Dedifferentiated amniotic fluid mesenchymal stem cell (primary cell): Measurements from ENCODE around the gene PRKAG1.
A peak's percentile ranks its signal among the peaks of the same experiment; 100 is the strongest.

Experiments
- DNase-seq: peaks from one replicate; pipeline ENCODE4 v3.0.0-alpha.2; 2016; ENCODE audit errors: extremely low spot score

Gene PRKAG1

DNA sequence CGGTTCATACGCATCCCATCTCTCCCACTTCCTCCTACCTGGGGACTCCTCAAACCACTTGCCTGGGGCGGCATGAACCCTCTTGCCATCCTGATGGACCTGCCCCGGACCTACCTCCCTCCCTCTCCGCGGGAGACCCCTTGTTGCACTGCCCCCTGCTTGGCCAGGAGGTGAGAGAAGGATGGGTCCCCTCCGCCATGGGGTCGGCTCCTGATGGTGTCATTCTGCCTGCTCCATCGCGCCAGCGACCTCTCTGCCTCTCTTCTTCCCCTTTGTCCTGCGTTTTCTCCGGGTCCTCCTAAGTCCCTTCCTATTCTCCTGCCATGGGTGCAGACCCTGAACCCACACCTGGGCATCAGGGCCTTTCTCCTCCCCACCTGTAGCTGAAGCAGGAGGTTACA lies 36.8 kb downstream of the PRKAG1 start:
- no peak for DNase-seq

DNA sequence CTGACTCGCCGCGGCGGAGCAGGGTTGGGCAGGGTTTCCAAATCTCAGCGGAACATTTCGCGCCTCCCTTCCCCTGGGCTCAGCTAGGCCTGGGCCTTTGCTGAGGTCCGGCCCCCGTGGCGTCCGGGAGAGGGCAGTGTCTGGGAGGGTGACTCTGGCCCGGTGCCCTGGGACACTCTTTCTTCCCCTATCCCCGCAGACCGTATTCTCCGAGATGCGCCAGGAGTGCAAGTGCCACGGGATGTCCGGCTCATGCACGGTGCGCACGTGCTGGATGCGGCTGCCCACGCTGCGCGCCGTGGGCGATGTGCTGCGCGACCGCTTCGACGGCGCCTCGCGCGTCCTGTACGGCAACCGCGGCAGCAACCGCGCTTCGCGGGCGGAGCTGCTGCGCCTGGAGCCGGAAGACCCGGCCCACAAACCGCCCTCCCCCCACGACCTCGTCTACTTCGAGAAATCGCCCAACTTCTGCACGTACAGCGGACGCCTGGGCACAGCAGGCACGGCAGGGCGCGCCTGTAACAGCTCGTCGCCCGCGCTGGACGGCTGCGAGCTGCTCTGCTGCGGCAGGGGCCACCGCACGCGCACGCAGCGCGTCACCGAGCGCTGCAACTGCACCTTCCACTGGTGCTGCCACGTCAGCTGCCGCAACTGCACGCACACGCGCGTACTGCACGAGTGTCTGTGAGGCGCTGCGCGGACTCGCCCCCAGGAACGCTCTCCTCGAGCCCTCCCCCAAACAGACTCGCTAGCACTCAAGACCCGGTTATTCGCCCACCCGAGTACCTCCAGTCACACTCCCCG lies 37.4 kb downstream of the PRKAG1 start:
- no peak for DNase-seq

DNA sequence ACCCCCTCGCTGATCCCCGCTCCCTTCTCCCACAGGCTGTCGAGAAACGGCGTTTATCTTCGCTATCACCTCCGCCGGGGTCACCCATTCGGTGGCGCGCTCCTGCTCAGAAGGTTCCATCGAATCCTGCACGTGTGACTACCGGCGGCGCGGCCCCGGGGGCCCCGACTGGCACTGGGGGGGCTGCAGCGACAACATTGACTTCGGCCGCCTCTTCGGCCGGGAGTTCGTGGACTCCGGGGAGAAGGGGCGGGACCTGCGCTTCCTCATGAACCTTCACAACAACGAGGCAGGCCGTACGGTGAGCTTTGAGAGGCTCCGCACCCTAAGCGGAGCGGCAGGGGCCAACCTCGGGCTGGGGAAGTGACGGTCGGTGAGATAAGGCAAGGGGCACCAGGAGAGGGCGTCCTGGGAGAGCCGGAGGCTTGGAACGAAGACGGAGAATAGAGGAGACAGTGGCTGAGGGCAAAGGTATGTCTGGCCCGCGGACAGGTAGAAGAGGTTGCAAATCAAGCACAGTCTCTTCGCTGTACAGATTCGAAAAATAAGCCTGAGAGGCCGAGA lies 38.1 kb downstream of the PRKAG1 start:
- DNase-seq, result no peak

DNA sequence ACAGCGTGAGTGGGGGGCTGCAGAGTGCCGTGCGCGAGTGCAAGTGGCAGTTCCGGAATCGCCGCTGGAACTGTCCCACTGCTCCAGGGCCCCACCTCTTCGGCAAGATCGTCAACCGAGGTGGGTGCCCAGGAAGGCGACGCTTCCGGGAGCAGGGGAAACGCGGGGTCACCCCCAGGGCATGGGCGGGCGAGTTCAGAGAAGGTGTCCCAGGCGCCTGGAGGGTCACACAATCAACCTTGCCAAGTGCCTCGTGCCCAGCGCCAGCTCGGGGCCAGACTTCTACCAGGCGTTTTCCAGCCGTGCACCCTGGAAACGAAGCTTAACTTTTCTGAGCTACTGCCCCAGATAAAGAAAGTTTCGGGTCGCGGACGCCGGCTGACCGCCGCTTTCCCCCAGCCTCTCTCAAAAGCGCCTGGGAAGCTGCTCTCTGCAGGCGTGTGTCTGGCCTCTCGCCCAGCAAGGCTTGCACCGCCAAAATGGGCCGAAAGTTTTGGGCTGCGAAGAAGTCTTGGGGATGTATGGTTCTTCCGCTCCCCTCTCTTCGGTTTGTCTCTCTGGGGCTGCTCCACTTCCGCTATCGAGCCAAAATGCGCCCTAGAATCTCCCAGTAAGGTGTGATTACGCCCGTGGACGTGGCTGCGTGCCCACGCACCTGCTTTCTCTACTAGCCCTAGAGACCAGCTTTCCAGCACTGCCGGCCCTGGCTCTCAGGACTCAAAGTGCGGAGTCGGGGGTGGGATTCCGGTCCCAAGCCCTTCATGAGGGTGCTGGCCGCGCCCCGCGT lies 38.8 kb downstream of the PRKAG1 start:
- no peak for DNase-seq

DNA sequence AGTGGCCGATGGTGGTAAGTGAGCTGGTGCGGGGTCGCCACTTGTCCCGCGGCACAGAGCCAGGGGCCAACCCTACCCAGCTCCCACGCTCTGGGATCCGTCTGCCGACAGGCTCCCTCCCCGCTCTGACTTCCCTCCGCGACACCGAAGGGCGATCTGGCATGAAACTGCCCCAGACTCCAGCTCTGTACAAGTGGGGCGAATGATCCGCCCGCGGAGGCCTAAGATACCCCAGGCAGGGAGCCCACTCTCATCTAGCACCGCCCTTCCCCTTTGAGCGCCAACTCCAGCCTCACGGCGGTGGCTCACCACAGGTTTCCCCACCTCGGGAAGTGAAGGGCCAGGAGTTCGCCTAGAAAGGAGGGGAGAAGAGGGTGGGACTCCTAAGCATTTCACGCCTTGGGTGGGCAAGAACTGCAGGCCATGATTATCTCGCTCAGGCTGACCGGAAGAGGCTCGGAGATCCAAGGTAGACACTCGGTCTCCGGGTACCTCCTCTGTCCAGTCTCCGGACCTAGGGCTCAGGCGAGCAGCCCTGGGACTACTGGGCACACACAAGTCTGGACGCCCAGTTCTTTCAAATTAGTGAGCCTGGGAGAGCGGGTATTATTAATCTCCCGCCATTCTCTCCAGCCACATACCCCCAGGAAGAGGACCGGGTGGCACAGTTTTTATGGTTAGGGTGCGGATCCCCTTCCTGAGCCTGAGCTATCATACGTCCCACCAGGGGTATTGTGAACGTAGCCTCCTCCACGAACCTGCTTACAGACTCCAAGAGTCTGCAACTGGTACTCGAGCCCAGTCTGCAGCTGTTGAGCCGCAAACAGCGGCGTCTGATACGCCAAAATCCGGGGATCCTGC lies 39.6 kb downstream of the PRKAG1 start:
- DNase-seq, result no peak

DNA sequence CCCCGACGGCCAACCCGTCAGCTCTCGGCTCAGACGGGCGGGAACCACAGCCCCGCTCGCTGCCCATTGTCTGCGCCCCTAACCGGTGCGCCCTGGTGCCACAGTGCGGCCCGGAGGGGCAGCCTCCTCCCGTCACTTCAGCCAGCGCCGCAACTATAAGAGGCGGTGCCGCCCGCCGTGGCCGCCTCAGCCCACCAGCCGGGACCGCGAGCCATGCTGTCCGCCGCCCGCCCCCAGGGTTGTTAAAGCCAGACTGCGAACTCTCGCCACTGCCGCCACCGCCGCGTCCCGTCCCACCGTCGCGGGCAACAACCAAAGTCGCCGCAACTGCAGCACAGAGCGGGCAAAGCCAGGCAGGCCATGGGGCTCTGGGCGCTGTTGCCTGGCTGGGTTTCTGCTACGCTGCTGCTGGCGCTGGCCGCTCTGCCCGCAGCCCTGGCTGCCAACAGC lies 40.3 kb downstream of the PRKAG1 start, which contains the start of gene WNT1:
WNT1 (plus strand) TSS at position 32 of the 450 bp plus-strand sequence; CDS start at position 361, 329 bp downstream.
- no peak for DNase-seq

DNA sequence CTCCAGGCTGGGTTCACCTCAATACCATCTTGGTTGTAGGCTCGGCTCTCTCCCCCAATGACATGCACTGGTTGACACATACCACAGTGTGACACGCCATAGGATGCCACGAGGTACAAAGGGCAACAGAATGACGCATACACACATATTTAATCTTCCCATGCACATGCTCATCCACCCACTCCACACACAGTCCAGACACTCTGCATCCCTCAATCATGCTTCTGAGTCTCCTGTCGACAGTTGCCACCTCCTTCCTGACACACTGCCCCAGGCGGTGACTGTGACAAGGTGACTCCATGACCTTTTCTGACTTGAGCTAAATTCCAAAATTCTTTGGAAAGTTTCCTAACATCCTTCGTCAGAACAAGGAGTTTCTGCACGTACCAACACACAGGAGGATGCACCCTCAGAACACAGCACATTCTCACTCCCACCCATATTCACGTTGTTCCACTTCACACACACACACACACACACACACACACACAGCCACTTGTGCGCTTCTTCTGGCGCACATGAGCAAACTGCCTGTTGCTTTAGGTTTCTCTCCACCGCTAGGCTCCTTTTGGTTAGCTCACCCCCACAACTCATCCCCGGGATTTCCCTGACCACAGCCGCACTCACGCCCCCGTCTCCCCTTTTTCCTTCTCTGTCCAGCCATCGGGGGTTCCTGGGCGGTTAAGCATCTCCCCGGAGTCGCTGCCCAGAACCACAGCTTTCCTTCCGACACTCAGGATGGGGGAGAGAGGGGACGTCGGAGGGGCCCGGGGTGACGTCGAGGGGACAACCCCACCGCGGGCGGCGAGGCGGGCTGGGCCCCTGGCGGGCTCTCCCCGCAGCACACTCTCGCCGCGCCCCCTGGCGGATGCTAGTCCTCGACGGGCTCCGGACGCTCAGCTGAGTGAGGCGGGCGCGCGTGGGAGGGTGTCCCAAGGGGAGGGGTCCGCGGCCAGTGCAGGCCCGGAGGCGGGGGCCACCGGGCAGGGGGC lies 41.0 kb downstream of the PRKAG1 start:
- peak; percentile 22 for DNase-seq

DNA sequence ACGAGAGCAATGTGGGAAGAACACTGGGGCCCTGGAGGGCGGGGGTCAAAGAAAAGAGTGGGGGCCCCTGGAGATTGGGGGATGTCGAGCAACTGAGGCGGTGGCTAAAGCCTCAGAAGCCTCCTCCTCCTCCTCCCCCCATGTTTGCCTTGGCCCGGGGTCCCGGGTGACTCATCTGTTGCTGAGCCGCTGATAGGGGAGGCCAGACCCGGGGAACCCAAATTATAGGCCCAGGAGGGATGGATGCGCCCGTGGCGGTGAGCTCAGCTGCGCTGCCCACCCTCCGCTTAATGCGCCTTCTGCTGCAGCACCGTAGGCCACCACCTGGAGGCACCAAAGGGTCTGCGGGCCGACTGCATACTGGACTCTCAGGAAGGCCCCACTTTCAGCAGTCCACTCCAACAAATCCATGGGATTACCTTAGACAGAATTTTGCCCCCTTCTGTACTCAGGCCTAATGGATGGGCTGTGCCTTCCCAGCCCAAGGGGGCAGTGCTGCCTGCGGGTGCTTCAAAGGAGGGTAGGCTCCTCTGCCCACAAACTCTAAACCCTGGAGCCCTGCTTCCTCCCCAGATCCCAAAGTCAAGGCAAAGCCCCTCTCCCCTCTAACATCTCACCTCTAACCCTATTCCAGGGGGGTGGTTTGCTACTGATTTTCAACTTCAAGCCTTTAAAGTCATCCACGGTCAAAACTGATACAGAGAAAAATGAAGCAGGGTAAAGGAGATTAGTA lies 44.5 kb downstream of the PRKAG1 start:
- DNase-seq, result no peak

DNA sequence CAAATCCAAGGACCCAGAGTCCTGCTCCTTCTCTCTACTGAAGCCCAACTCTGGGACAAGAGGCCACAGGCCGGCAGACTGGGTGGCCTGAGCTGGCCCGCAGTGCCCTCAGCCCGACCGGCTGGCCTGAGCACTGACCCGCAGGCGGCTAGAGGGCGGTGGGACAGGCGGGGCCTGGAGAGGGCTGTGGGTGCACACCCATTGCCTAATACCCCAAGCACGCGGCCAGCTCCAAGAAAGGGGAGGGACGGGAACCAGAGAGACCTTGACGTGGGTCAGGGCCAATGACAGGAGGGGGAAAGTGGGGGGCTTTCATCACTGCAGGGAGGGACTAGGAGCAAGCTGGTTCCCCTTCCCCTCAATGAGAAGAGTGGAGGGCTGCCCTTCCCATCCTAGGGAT lies 45.0 kb downstream of the PRKAG1 start:
- DNase-seq, result no peak

DNA sequence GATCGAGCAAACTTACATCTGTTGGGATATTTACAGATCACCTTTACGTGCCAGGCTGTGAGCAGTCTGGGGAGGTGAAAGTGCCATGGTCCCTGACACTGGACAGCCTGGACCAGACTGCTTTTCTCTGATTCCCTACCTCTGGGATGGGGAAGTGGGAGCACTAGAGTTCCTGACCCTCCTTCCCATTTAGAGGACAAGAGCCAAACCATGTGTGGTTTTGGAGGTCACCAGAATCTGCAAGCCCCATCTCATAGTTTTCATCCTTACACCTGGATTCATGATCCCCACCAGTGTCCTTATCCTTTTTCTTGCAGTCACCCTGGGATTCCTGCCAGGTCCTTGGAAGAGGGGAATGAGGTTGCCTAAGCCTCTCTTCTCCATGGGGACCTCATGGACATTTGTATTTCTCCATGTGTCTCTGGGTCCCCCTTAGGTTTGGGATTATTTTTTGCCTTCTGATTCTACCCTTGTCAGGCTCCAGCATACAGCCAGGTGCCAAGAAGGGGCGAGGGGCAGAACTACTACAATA lies 45.6 kb downstream of the PRKAG1 start:
- no peak for DNase-seq

DNA sequence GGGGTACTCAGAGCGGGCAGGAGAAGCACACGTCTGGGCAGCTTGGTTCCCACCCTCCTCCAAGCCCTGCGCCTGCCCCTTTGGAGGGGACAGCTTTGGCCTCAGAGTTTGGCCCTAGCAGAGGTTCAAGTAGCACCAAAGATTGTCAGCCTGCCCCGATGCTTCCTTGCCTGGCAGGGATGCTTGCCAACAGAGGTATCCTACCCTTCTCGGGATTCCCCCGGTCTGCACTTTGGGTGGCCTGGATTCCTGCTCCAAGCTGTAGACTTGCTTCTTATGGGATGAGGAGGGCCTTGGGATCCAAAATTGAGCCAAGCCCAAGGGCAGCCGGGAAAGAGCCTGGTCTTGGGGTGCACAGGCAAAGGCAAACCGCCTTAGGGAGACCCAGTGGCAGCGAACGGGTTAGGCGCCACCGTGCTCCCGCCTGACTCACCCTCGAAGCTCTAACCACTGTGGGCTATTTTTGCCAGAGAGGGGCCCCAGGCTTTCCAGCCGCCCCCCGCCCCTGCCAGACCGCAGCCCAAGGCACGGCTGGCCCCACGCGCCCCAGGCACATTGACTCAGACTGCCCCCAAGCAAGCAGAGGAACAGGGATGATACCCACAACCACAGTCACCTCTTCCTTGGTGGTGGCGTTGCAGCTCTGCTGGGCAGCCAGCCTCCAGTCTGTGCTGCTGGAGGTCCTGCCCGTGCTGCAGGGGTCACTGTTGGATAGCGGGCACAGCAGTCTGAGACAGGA lies 46.2 kb downstream of the PRKAG1 start:
- no peak for DNase-seq

DNA sequence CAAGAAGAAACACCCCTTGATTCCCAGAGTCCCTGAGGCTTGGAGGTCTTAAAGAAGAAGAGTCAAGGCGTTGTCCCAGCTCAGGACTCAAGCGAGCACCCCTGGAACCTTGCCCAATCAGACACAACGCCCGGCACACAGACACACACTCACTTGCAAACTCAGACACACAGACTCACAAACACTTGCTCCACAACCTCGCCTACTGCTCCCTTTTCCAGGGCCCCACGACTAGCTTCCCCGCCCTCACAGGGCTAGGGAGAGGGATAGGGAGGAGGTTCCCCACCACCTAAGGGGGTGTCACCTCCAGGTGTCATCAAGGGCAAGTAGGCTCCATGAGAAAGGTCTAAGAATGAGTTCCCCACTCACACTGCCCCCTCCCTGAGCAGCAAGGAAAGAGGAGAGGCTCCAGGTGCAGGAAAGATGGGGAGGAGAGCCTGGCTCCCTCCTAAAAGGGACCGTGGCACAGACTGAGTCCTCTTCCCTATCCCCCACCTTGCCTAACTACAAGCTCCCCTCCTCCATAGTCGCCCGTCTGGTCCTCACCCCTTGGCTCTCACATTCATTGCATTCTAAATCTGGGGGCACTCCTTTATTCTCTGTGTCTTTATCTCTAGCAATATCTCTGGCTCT lies 47.8 kb downstream of the PRKAG1 start:
- DNase-seq, result no peak

DNA sequence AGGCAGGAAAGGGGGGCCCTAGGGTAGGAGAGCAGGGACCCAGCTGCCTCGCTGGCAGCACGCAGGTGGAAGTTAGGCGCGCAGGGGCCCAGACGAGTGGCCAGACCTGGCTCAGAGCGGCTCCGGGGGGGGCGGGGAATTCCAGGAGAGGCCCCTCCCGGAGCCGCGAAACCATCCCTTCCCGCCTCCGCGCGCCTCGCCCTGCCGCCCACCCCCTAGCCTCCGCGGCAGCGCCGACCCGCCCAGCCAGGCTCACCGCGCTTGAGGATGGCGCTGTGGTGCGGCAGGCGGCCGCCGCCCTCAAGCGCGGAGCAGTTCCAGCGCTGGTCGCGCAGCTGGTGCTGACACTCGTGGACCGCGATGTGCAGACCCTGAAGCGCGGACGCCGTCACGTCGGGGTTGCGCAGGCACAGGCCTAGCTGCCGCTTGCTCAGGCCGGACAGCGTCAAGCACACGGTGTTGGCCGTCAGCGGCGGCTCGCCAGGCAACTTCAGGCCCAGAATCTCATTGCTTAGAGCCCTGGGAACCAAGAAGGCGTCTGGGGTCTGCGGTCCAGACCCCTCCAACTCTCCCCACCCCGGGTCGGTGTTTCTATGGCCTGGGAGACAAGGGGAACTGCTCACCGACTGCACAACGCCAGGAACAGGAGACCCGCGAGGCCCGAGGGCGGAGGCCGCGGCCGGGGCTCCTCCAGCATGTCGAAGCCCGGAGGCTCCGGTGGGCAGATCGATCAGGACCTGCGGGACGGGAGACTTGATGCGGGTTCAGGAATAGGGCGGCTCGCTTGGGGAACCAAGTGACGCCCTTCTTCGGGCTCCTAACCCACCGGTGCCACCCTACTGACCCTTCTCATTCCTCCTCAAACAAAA lies 48.5 kb downstream of the PRKAG1 start:
- no peak for DNase-seq

DNA sequence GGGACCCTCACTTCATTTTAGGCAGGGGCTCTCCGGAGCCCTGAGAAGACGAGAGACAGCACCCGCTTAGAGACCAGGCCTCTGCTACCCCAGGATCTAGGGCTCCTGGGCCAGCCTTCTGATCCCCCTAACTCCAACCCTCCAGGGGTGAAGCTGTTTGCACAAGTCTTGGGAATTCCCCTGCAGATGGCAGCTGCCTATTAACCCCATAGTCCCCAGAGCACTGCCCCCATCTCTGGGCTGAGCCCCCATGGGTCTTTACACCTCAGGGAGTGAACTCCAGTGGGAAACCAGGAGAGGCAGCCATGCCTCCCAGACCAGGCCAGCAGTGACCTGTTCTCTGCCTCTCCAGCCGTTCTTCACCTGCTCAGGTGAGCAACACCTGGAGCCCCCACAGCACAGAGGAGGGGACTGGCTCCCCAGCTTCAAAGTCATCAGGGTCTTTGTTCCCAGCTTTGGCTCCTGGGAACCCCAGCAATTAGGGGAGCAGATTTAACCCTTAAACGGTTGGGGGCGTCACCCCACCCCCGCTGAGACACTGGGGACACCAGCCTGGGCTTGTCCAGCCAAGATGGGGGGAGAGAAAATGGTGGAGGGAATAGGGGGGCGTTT lies 49.3 kb downstream of the PRKAG1 start:
- no peak for DNase-seq

DNA sequence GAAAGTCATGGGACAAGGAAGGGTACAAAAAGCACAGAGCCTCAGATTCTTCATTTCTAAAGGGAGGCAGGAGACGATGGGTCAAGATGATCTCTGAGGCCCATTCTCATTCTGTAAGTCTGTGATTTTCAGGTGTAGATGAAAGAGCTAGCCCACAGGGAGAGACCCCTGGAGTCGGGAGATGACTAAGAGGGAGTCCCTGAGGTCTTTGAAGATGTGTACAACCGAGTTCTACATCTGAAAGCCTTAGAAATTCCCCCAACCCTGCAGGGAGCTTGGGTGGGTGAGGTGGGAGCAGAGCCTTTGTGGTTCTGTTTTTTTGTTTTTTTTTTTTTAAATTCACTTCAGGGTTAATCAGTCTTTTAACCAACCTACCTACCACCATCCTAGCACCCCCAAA lies 50.1 kb downstream of the PRKAG1 start:
- DNase-seq, result no peak

DNA sequence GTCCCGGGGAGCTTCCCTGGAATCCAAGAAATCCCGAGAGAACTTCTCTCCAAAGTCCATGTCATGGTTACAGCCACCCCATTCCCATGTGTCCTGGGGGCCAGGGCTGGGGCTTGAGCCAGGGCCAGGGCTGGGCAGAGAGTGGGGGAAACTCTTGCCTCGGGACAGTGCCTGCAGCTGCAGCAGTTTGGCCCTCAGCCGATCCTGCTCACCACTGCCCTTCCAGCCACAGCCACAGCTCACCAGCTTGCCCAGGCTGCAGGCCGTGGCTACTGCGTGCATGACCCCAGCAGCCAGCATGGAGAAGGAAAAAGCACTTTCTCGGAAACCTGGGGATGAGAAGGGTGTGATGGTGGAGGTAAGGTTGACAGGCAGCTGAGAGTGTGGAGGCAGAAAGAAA lies 50.6 kb downstream of the PRKAG1 start:
- no peak for DNase-seq
